ENCODE results near the gene FUT2. TPM values are rescaled to one million over a fixed set of nuclear protein-coding genes. Genes with fewer than 3 reads are reported as not detected.

FUT2 gene
- total RNA-seq, 3 donors from 2014 or later: 0.14 TPM; not detected in 2

- Mint-ChIP-seq H3K4me1 (ENCODE audit: low read depth) (peaks cover 7% of the 10 kb centered on the region), H3K4me3 (no peak overlapping the region), H3K36me3 (ENCODE audit: insufficient read depth) (no peaks in the 10 kb centered on the region), H3K9me3 (no peaks in the 10 kb centered on the region), H3K27me3 (ENCODE audit: low read depth) (no peaks in the 10 kb centered on the region)
- ATAC-seq (no peak), DNase-seq (no peak)
These were observed 32.1 kb upstream of the FUT2 start for GRCh38 chr19:48663667-48664066.

GRCh38 chr19:48664476-48664875 lies 31.3 kb upstream of the FUT2 start:
- no peaks in the 10 kb centered on the region for H3K9me3 Mint-ChIP-seq
- no peaks in the 10 kb centered on the region for H3K36me3 Mint-ChIP-seq (ENCODE audit: insufficient read depth)
- ATAC-seq: no peak
- H3K4me3 Mint-ChIP-seq: no peak overlapping the region
- no peaks in the 10 kb centered on the region for H3K27me3 Mint-ChIP-seq (ENCODE audit: low read depth)
- no peak for DNase-seq
- H3K4me1 Mint-ChIP-seq (ENCODE audit: low read depth): peaks cover 7% of the 10 kb centered on the region

GRCh38 chr19:48665786-48666185 lies 30.0 kb upstream of the FUT2 start:
- Mint-ChIP-seq H3K36me3 (ENCODE audit: insufficient read depth) (no peaks in the 10 kb centered on the region), H3K4me3 (no peak overlapping the region), H3K27me3 (ENCODE audit: low read depth) (no peaks in the 10 kb centered on the region), H3K4me1 (ENCODE audit: low read depth) (peaks cover 5% of the 10 kb centered on the region), H3K9me3 (no peaks in the 10 kb centered on the region)
- DNase-seq (no peak), ATAC-seq (no peak)

- Mint-ChIP-seq H3K36me3 (ENCODE audit: insufficient read depth) (no peaks in the 10 kb centered on the region), H3K9me3 (no peaks in the 10 kb centered on the region), H3K4me3 (no peak overlapping the region), H3K4me1 (ENCODE audit: low read depth) (no peaks in the 10 kb centered on the region), H3K27me3 (ENCODE audit: low read depth) (no peaks in the 10 kb centered on the region)
- DNase-seq (no peak), ATAC-seq (no peak)
These were observed 27.4 kb upstream of the FUT2 start for GRCh38 chr19:48668332-48668731.

- Mint-ChIP-seq H3K4me1 (ENCODE audit: low read depth) (no peaks in the 10 kb centered on the region), H3K36me3 (ENCODE audit: insufficient read depth) (no peaks in the 10 kb centered on the region), H3K27me3 (ENCODE audit: low read depth) (no peaks in the 10 kb centered on the region), H3K4me3 (no peak overlapping the region), H3K9me3 (no peaks in the 10 kb centered on the region)
- DNase-seq (no peak), ATAC-seq (no peak)
These were observed 27.0 kb upstream of the FUT2 start for GRCh38 chr19:48668761-48669160.

- ATAC-seq (no peak), DNase-seq (no peak)
- H3K4me1 Mint-ChIP-seq (ENCODE audit: low read depth): peaks cover 1% of the 10 kb centered on the region
- H3K9me3 Mint-ChIP-seq: no peaks in the 10 kb centered on the region
- no peak overlapping the region for H3K4me3 Mint-ChIP-seq
- H3K27me3 Mint-ChIP-seq (ENCODE audit: low read depth): no peaks in the 10 kb centered on the region
- H3K36me3 Mint-ChIP-seq (ENCODE audit: insufficient read depth): no peaks in the 10 kb centered on the region
These were observed 25.7 kb upstream of the FUT2 start for GRCh38 chr19:48669903-48670668.

GRCh38 chr19:48670699-48671445 lies 24.9 kb upstream of the FUT2 start:
- ATAC-seq: no peak
- no peak for DNase-seq
- H3K4me3 Mint-ChIP-seq: no peak overlapping the region
- H3K4me1 Mint-ChIP-seq (ENCODE audit: low read depth): peaks cover 5% of the 10 kb centered on the region
- peaks cover 2% of the 10 kb centered on the region for H3K27me3 Mint-ChIP-seq (ENCODE audit: low read depth)
- H3K9me3 Mint-ChIP-seq: no peaks in the 10 kb centered on the region
- no peaks in the 10 kb centered on the region for H3K36me3 Mint-ChIP-seq (ENCODE audit: insufficient read depth)

- H3K4me1 Mint-ChIP-seq (ENCODE audit: low read depth): peaks cover 5% of the 10 kb centered on the region
- no peaks in the 10 kb centered on the region for H3K9me3 Mint-ChIP-seq
- H3K36me3 Mint-ChIP-seq (ENCODE audit: insufficient read depth): no peaks in the 10 kb centered on the region
- peaks cover 2% of the 10 kb centered on the region for H3K27me3 Mint-ChIP-seq (ENCODE audit: low read depth)
- no peak overlapping the region for H3K4me3 Mint-ChIP-seq
- no peak for ATAC-seq
- no peak for DNase-seq
These were observed 24.2 kb upstream of the FUT2 start for GRCh38 chr19:48671446-48671995.

GRCh38 chr19:48672994-48673393 lies 22.8 kb upstream of the FUT2 start, which contains the start of gene NTN5:
Gene NTN5 (minus strand): TSS chr19:48673017. CDS start chr19:48670986, 2,031 bp downstream.
- ATAC-seq (no peak), DNase-seq (no peak)
- Mint-ChIP-seq H3K9me3 (no peaks in the 10 kb centered on the region), H3K4me3 (no peak within 1 kb of the TSS), H3K4me1 (ENCODE audit: low read depth) (peaks cover 5% of the 10 kb centered on the region), H3K36me3 (ENCODE audit: insufficient read depth) (no peaks in the 10 kb centered on the region), H3K27me3 (ENCODE audit: low read depth) (peaks cover 2% of the 10 kb centered on the region)

GRCh38 chr19:48673436-48674100 lies 22.2 kb upstream of the FUT2 start:
- Mint-ChIP-seq H3K9me3 (no peaks in the 10 kb centered on the region), H3K27me3 (ENCODE audit: low read depth) (peaks cover 2% of the 10 kb centered on the region), H3K4me1 (ENCODE audit: low read depth) (peaks cover 5% of the 10 kb centered on the region), H3K4me3 (no peak overlapping the region), H3K36me3 (ENCODE audit: insufficient read depth) (no peaks in the 10 kb centered on the region)
- DNase-seq (no peak), ATAC-seq (no peak)

- Mint-ChIP-seq H3K36me3 (ENCODE audit: insufficient read depth) (no peaks in the 10 kb centered on the region), H3K27me3 (ENCODE audit: low read depth) (peaks cover 2% of the 10 kb centered on the region), H3K4me1 (ENCODE audit: low read depth) (peaks cover 5% of the 10 kb centered on the region), H3K9me3 (no peaks in the 10 kb centered on the region), H3K4me3 (no peak overlapping the region)
- DNase-seq (no peak), ATAC-seq (no peak)
These were observed 21.5 kb upstream of the FUT2 start for GRCh38 chr19:48674216-48674809.

GRCh38 chr19:48674921-48675824 lies 20.6 kb upstream of the FUT2 start:
- Mint-ChIP-seq H3K9me3 (no peaks in the 10 kb centered on the region), H3K4me3 (no peak overlapping the region), H3K27me3 (ENCODE audit: low read depth) (peaks cover 2% of the 10 kb centered on the region), H3K4me1 (ENCODE audit: low read depth) (peaks cover 5% of the 10 kb centered on the region), H3K36me3 (ENCODE audit: insufficient read depth) (no peaks in the 10 kb centered on the region)
- peak; percentile 74 for DNase-seq
- peak; percentile 94 to 95 for ATAC-seq

- no peak for DNase-seq
- H3K36me3 Mint-ChIP-seq (ENCODE audit: insufficient read depth): no peaks in the 10 kb centered on the region
- H3K27me3 Mint-ChIP-seq (ENCODE audit: low read depth): peaks cover 2% of the 10 kb centered on the region
- ATAC-seq: no peak
- peaks cover 5% of the 10 kb centered on the region for H3K4me1 Mint-ChIP-seq (ENCODE audit: low read depth)
- H3K4me3 Mint-ChIP-seq: no peak overlapping the region
- H3K9me3 Mint-ChIP-seq: no peaks in the 10 kb centered on the region
These were observed 19.3 kb upstream of the FUT2 start for GRCh38 chr19:48676487-48676886.

Data from activated T-cell treated with anti-CD3 and anti-CD28 coated beads, Interleukin-2, amount 50 U/mL, for 4 hours (primary cell).